Retina (tissue), 1 donor: Measurements from ENCODE around the gene SGMS1.
A peak's percentile ranks its signal among the peaks of the same experiment; 100 is the strongest.
"Not testable (repeated sequence)": the region's sequence is repeated elsewhere in the genome, so short reads cannot be mapped to it uniquely, and the experiment has no call there.

ENCODE experiments used
- DNase-seq: peaks from one replicate; pipeline ENCODE4 v3.0.0-alpha.2; 2016

The SGMS1 gene

DNA sequence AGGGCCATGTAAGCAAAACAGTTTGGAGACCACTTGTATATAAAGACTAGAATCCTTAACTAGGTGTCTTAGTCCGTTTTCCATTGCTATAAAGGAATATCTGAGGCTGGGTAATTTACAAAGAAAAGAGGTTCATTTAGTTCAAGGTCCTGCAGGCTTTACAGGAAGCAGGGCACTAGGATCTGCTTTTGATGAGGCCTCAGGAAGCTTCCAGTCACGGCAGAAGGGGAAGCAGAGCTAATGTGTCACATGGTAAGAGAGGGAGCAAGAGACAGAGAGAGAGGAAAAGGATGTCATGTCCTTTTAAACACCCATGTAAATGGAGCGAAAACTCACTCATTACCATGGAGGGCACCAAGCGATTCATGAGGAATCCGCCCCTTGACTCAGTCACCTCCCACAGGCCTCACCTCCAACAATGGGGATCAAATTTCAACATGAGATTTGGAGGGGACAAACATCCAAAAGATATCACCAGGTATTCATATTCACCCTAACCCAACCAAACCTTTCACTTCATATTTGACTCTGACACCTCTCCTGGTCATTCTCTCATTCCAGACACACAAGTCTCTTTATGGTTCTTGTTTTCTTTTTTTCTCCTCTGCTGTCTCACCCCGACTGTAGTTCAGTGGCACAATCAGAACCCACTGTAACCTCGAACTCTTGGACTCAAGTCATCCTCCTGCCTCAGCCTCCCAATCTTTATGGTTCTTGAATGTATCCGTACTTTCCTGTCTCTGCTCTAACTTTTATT is 342.4 kb downstream of the SGMS1 start:
- DNase-seq, result no peak

DNA sequence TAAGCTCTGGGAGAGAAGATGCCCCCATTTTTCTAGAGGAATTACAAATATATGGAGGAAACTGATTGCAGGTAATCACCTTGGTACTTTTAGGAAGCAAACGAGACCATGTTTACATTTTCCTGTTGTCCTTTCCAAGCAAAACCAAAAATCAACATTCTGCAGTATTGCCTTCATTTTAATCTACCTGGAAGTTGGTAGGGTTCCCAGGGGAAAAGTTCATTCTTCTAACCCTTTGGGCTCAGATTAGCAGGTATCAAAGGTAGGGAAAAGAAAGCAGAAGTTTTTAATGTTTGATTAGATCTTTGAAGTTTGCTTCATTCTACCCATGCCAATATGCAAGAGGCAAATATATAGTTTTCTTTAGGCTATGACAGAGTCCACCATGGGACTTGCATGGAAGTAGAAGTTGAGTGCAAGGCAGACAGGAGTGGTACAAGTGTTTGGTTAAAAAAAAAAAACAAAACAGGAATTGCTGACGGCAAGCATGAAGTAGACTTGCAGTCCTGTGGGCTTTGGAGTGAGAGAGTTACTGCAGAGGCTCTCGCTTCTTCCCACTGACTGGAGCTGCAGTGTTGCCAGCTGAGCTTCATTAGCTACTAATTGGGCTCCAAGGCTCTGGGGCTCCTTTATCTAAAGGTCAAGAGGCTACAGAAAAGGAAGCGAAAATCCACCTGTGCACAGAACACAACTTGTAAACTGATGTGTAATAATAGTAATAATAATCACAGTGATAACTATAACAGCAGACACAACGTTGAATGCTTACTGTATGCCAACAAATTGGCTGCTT is 343.5 kb downstream of the SGMS1 start:
- peak; percentile 51 for DNase-seq

DNA sequence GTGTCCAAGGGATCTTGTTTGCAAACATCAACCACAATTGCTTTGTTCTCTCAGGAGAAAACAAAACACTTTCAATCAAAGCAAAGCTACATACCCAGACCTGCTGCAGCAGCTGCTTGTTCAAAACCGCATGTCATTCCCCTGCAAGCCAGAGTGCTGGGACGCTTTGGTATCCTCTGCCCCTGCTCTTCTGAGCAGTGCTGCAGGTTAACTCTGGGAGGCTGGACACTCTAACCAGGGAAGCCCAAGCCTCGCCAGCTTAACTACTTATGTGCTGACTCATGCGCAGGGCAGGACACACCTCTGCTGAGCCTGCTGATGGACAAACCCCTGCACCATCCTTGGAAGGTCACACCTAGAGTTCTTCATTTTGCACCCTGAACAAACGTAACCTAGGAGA is 344.3 kb downstream of the SGMS1 start:
- no peak for DNase-seq

DNA sequence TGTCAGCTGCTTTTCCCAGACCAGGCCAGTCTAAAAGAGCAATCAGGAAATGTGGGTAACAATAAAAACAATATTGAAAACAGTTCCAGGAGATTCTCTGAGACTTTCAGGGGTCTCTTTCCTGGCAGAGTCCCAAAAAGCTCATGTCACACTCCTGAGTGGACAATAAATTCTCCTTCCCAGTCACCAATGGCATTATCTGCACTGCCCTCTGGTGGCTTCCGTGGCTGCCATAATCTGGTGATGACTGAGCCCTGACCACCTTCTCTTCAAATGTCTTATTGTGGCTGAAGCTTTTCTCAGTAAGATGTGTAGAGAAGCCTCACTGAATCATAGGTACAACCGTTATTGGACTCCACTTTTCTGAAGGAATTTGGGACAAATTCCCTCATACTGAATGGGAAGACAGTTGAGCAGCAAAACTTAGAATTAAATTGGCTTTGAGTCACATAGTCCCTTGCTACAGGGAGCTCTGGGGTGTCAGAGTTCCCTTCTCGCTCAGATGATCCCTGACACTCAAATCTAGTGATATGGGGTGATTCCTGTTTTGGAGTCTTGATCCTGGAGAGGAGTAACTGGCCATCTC is 348.0 kb downstream of the SGMS1 start:
- no peak for DNase-seq

DNA sequence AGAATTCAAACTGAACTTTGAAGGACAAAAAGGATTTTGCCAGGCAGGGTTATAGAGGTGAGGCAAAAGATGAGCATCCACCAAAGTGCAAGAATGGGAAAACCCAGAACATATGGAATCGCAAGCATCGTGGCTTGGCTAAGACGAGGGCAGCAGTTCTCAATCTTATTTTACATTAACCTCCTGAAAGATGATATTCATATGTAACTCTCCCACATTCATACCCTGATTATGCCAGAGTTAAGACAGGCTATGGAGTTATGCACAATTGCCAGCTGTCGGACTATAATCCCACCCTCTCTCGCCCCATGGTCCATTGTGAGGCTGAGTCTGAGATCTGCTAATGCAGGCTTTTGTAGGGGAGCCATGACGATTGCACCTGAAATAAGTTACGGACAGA is 351.2 kb downstream of the SGMS1 start:
- DNase-seq, result no peak

DNA sequence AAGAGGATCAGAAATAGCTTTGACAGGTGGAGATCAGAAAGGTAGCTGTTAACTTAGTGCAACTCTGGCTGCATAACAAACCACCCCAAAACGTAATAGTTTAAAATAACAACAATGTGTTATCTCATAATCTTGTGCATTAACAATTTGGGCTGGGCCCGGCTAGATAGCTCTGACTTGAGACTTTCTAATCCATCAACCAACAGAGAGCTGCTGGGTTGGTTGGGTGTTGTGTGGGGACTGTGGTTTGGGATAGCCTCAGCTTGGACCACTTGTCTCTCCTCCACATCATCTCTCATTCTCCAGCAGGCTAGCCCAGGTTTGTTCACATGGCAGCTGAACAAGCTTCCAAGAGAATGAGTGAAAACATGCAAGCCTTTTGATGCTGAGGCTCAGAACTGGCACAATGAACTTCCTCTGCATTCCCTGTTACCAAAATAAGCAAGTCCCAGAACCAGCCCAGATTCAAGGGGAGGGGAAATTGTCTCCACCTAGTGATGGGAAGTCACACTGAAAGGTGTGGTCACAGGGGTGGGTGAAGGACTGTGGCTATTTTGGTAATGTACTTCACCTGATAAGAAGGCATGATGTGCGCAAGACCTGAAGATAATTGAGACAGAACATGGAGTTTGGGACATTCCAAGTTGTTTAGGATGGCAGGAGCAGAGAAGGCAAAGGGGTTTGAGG is 352.0 kb downstream of the SGMS1 start:
- DNase-seq, result no peak

DNA sequence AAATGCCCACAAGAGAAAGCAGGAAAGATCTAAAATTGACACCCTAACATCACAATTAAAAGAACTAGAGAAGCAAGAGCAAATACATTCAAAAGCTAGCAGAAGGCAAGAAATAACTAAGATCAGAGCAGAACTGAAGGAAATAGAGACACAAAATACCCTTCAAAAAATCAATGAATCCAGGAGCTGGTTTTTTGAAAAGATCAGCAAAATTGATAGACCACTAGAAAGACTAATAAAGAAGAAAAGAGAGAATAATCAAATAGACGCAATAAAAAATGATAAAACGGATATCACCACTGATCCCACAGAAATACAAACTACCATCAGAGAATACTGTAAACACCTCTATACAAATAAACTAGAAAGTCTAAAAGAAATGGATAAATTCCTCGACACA is 355.9 kb downstream of the SGMS1 start:
- not testable (repeated sequence) for DNase-seq

DNA sequence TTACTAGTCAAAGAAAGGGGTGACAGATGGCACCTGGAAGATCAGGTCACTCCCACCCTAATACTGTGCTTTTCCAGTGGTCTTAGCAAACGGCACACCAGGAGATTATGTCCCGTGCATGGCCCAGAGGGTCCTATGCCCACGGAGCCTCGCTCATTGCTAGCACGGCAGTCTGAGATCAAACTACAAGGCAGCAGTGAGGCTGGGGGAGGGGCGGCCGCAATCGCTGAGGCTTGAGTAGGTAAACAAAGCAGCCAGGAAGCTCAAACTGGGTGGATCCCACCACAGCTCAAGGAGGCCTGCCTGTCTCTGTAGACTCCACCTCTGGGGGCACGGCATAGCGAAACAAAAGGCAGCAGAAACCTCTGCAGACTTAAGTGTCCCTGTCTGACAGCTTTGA is 361.1 kb downstream of the SGMS1 start:
- not testable (repeated sequence) for DNase-seq

DNA sequence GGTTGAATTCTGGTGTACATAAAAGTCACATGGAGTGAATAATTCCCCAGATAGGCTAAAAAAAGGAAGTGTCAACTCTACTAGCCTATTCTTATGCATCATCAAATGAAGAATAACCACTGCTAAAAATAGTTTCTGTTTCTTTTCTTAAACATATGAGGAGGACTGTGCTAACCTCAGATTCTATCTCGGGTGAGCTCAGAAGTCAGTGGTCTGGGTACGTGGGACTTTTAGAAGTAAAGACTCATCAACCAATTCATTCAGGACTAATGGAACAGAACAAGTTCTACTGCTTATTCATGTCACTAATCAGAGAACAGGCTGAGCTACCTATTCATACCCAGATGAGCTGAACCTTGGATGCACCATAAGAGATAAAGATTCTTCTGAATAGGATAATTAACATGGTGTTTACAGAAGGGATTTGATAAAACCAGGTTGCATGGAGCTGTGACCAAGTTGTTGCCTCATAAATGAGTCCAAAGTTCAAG is 362.9 kb downstream of the SGMS1 start:
- no peak for DNase-seq
